GM23338 (cell line): ENCODE data around the gene PREB. TPM values are rescaled to one million over a fixed set of nuclear protein-coding genes. Genes with fewer than 3 reads are reported as not detected.
A peak's percentile ranks its signal among the peaks of the same experiment; 100 is the strongest.

ENCODE experiments used
- ATAC-seq: fragments of 200-7000 bp; cut with Tn5 transposase; 3 replicates; pipeline ENCODE4 v1.9.1; 2020
- DNase-seq: peaks from one replicate; pipeline ENCODE4 v3.0.0-alpha.2; 2015; ENCODE audit warnings: low spot score
- H2AFZ ChIP-seq: fragments of 200-600 bp; sonication (generic); 2 replicates; pipeline ENCODE4 v1.8.0; 2016; ENCODE audit warnings: antibody characterized with exemption, mild to moderate bottlenecking, moderate library complexity
- H3F3A ChIP-seq: fragments of 200-600 bp; sonication (generic); replicated peaks from 2 replicates; pipeline ENCODE4 v1.8.0; 2017; ENCODE audit warnings: antibody characterized with exemption, mixed run types, low read depth
- H3K27ac ChIP-seq: fragments of 200-600 bp; sonication (generic); 2 replicates; pipeline ENCODE4 v1.6.1; 2016; ENCODE audit warnings: low read depth
- H3K27me3 ChIP-seq: fragments of 200-600 bp; sonication (generic); 2 replicates; pipeline ENCODE4 v1.8.0; 2016; ENCODE audit warnings: mild to moderate bottlenecking, mixed run types, moderate library complexity; ENCODE audit not compliant: insufficient read depth
- H3K36me3 ChIP-seq: fragments of 200-600 bp; sonication (generic); 2 replicates; pipeline ENCODE4 v1.8.0; 2016; ENCODE audit warnings: mild to moderate bottlenecking; ENCODE audit not compliant: insufficient read depth
- H3K4me1 ChIP-seq: fragments of 200-600 bp; sonication (generic); 2 replicates; pipeline ENCODE4 v1.8.0; 2016; ENCODE audit warnings: mild to moderate bottlenecking, moderate library complexity; ENCODE audit not compliant: insufficient read depth
- H3K4me2 ChIP-seq: fragments of 200-600 bp; sonication (generic); 2 replicates; pipeline ENCODE4 v1.7.1; 2017; ENCODE audit warnings: mixed run types
- H3K4me3 ChIP-seq: fragments of 200-600 bp; sonication (generic); 2 replicates; pipeline ENCODE4 v1.6.1; 2016; ENCODE audit warnings: mixed run types
- H3K79me2 ChIP-seq: fragments of 200-600 bp; sonication (generic); replicated peaks from 2 replicates; pipeline ENCODE4 v1.8.0; 2017; ENCODE audit warnings: mild to moderate bottlenecking; ENCODE audit not compliant: insufficient read depth
- H3K9me2 ChIP-seq: fragments of 200-600 bp; sonication (generic); 2 replicates; pipeline ENCODE4 v1.8.0; 2017; ENCODE audit not compliant: insufficient read depth
- H4K20me1 ChIP-seq: fragments of 200-600 bp; sonication (generic); replicated peaks from 2 replicates; pipeline ENCODE4 v1.8.0; 2017; ENCODE audit warnings: mild to moderate bottlenecking; ENCODE audit not compliant: insufficient read depth
- H3K27ac Mint-ChIP-seq: 2 replicates; pipeline ENCODE4 v1.8.0; 2020; ENCODE audit warnings: inconsistent platforms, mild to moderate bottlenecking, moderate library complexity, mixed read lengths
- H3K27me3 Mint-ChIP-seq: 3 replicates; pipeline ENCODE4 v1.8.0; 2022; ENCODE audit warnings: low read depth, mild to moderate bottlenecking, moderate library complexity, mixed read lengths, inconsistent platforms; ENCODE audit not compliant: insufficient read depth, poor library complexity
- H3K36me3 Mint-ChIP-seq: 3 replicates; pipeline ENCODE4 v1.8.0; 2021; ENCODE audit warnings: low read depth, mild to moderate bottlenecking, inconsistent platforms, moderate library complexity, mixed read lengths
- H3K4me1 Mint-ChIP-seq: 3 replicates; pipeline ENCODE4 v1.8.0; 2020; ENCODE audit warnings: mild to moderate bottlenecking, inconsistent platforms, mixed read lengths
- H3K4me3 Mint-ChIP-seq: 3 replicates; pipeline ENCODE4 v1.8.0; 2021; ENCODE audit warnings: moderate library complexity, mild to moderate bottlenecking, inconsistent platforms, mixed read lengths
- H3K9me3 Mint-ChIP-seq: 3 replicates; pipeline ENCODE4 v1.8.0; 2020; ENCODE audit warnings: moderate library complexity, mild to moderate bottlenecking, inconsistent platforms, mixed read lengths
- CREB1 ChIP-seq: fragments of 250-450 bp; sonication (Bioruptor Pico); IDR thresholded peaks from 2 replicates; pipeline ENCODE4 v1.5.0; 2020; ENCODE audit warnings: low read depth, mild to moderate bottlenecking, moderate library complexity
- EZH2phosphoT487 ChIP-seq: fragments of 200-600 bp; sonication (generic); IDR thresholded peaks from one replicate; pipeline ENCODE4 v1.8.1; 2018; ENCODE audit warnings: antibody characterized with exemption; ENCODE audit not compliant: unreplicated experiment
- NANOG ChIP-seq: IDR thresholded peaks from 2 replicates; pipeline ENCODE4 v1.6.1; 2016; ENCODE audit warnings: antibody characterized with exemption, borderline replicate concordance
- POLR2AphosphoS5 ChIP-seq: IDR thresholded peaks from 2 replicates; pipeline ENCODE4 v1.6.1; 2016; ENCODE audit warnings: antibody characterized with exemption, low read depth
- STAT1 ChIP-seq: IDR thresholded peaks from one replicate; pipeline ENCODE4 v1.6.1; 2016; ENCODE audit warnings: antibody characterized with exemption; ENCODE audit not compliant: unreplicated experiment
- ZNF114 ChIP-seq: fragments of 250-450 bp; sonication (Bioruptor Pico); IDR thresholded peaks from 2 replicates; pipeline ENCODE4 v1.5.0; 2020; ENCODE audit warnings: mild to moderate bottlenecking, moderate library complexity
- ZNF331 ChIP-seq: fragments of 250-450 bp; sonication (Bioruptor Pico); IDR thresholded peaks from 2 replicates; pipeline ENCODE4 v1.5.0; 2020; ENCODE audit warnings: low read depth, mild to moderate bottlenecking, moderate library complexity
- polyA plus RNA-seq: library from polyadenylated mRNA; unstranded; fragments of >200 nt; fragmentation: Nextera tagmentation; extraction: Ambion mirVana; gene quantifications from 2 replicates; pipeline ENCODE4 v1.2.1, GENCODE V29; 2016
- total RNA-seq: library from RNA; depleted of rRNA; stranded (reverse); fragments of >200 nt; shearing (Covaris generic); gene quantifications from 2 replicates; pipeline ENCODE4 v1.2.3, GENCODE V29; 2014
- TF ChIP-seq, protein P1 (sequence below), 2 experiments: fragments of 200-600 bp in 1 of 2; sonication (generic) in 1 of 2; conservative IDR thresholded peaks; 2 replicates each; pipeline versions ENCODE4 v1.5.1 to v1.6.1; 2016 to 2017; ENCODE audit warnings: antibody characterized with exemption in 2 of 2, low read depth in 2 of 2, mild to moderate bottlenecking in 2 of 2, moderate library complexity in 1 of 2
- TF ChIP-seq, protein P2 (sequence below): IDR thresholded peaks from one replicate; pipeline ENCODE4 v1.6.1; 2018; ENCODE audit warnings: antibody characterized with exemption; ENCODE audit not compliant: unreplicated experiment

Gene PREB
- total and polyA plus RNA-seq, 2 experiments from 2014 or later = 41.2 to 79.7 TPM

DNA sequence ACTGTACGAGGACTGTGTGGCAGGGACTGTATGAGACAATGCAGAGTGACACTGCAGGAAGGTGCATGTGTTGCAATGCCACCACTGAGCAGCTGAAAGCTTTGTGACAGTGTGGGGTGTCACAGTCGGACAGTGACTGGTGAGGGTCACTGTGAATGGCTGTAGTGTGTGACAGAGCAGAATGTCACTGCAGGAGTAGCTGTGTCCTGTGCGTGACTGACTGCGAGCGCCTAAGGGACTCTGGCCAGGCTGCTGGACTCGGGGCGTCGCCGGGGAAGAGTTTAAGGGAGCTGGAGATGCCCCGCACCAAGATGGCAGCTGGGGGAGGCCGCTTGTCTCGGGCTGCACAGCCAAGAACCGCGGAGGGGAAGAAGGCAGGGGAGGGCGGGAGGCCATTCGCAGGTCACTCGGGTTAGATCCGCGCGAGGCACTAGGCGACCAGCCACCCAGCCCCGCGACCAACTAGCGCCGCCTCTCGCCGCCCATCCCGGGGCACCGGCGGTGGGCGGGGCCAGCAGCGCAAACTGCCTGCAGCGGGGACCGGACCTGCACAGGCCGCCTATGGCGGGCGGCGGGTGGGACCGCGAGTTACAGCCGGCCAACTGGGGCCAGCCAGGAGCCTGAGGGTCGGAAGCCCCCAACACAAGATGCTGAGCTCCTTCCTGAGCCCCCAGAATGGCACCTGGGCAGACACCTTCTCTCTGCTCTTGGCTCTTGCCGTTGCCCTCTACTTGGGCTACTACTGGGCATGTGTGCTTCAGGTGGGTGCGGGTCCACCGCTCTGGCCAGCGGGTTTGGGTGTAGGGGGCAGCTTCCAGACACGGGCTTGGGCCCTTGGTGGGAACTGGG lies 10.9 kb downstream of the PREB start, which contains the start of gene ABHD1:
Gene ABHD1 (plus strand): TSS at position 514 of the 849 bp plus-strand sequence. CDS start 134 bp downstream, at position 648.
- no peak within 1 kb of the TSS for H3K27ac ChIP-seq
- peaks cover 14% of the 10 kb centered on the region for H3K4me1 ChIP-seq
- H3K4me2 ChIP-seq = peak within 1 kb of the TSS; percentile 90
- Mint-ChIP-seq H3K4me1 (peaks cover 16% of the 10 kb centered on the region), H3K27ac (no peak within 1 kb of the TSS), H3K4me3 (peak within 1 kb of the TSS; percentile 85), H3K9me3 (no peaks in the 10 kb centered on the region), H3K36me3 (no peaks in the 10 kb centered on the region; the same call in 2 of the 3 replicates), H3K27me3 (peaks cover 45% of the 10 kb centered on the region)
- H3K9me2 ChIP-seq = no peaks in the 10 kb centered on the region
- H3K36me3 ChIP-seq = no peaks in the 10 kb centered on the region
- peaks cover 56% of the 10 kb centered on the region for H3K27me3 ChIP-seq
- TF ChIP-seq NANOG = no peak
- TF ChIP-seq EZH2phosphoT487 = no peak
- TF ChIP-seq, protein P1, sequence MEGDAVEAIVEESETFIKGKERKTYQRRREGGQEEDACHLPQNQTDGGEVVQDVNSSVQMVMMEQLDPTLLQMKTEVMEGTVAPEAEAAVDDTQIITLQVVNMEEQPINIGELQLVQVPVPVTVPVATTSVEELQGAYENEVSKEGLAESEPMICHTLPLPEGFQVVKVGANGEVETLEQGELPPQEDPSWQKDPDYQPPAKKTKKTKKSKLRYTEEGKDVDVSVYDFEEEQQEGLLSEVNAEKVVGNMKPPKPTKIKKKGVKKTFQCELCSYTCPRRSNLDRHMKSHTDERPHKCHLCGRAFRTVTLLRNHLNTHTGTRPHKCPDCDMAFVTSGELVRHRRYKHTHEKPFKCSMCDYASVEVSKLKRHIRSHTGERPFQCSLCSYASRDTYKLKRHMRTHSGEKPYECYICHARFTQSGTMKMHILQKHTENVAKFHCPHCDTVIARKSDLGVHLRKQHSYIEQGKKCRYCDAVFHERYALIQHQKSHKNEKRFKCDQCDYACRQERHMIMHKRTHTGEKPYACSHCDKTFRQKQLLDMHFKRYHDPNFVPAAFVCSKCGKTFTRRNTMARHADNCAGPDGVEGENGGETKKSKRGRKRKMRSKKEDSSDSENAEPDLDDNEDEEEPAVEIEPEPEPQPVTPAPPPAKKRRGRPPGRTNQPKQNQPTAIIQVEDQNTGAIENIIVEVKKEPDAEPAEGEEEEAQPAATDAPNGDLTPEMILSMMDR (conservative IDR thresholded peaks at IDR 0.05; ENCODE audit: low read depth in 2 of 2) = peak in 1 of 2 experiments; percentile 21; a peak in 1 of 4 replicates
- TF ChIP-seq POLR2AphosphoS5 = peak; percentile 84
- TF ChIP-seq, protein P2, sequence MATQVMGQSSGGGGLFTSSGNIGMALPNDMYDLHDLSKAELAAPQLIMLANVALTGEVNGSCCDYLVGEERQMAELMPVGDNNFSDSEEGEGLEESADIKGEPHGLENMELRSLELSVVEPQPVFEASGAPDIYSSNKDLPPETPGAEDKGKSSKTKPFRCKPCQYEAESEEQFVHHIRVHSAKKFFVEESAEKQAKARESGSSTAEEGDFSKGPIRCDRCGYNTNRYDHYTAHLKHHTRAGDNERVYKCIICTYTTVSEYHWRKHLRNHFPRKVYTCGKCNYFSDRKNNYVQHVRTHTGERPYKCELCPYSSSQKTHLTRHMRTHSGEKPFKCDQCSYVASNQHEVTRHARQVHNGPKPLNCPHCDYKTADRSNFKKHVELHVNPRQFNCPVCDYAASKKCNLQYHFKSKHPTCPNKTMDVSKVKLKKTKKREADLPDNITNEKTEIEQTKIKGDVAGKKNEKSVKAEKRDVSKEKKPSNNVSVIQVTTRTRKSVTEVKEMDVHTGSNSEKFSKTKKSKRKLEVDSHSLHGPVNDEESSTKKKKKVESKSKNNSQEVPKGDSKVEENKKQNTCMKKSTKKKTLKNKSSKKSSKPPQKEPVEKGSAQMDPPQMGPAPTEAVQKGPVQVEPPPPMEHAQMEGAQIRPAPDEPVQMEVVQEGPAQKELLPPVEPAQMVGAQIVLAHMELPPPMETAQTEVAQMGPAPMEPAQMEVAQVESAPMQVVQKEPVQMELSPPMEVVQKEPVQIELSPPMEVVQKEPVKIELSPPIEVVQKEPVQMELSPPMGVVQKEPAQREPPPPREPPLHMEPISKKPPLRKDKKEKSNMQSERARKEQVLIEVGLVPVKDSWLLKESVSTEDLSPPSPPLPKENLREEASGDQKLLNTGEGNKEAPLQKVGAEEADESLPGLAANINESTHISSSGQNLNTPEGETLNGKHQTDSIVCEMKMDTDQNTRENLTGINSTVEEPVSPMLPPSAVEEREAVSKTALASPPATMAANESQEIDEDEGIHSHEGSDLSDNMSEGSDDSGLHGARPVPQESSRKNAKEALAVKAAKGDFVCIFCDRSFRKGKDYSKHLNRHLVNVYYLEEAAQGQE = no peak
- H3K79me2 ChIP-seq = no peaks in the 10 kb centered on the region
- peak; percentile 69 for DNase-seq
- H4K20me1 ChIP-seq = no peaks in the 10 kb centered on the region
- H2AFZ ChIP-seq = peak within 1 kb of the TSS; percentile 98
- H3F3A ChIP-seq = peaks cover 3% of the 10 kb centered on the region; the same call in 1 of the 2 replicates
- peak within 1 kb of the TSS; percentile 70 for H3K4me3 ChIP-seq
- peak; percentile 90 for ATAC-seq

DNA sequence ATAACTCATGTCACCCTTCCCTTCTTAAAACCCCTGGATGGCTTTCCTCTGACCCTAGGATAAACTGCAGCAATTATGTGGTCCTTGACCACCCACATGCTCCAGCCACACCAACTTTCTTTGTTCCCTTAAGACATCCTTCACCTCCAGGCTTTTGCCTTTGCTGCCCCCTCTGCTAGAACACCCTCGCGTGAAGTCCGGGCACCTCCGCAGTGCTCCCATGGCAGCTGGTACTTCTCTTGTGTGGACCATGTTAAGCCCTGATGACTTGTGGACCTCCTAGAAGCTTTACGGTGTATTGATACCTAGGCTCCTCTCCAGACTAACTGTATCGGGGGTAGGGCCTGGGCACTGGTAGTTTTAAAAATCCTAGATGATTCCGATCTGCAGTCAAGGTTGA lies 11.6 kb downstream of the PREB start:
- Mint-ChIP-seq H3K4me3 (peak overlapping the region; percentile 85), H3K9me3 (no peaks in the 10 kb centered on the region), H3K4me1 (peaks cover 20% of the 10 kb centered on the region), H3K27me3 (peaks cover 52% of the 10 kb centered on the region), H3K36me3 (no peaks in the 10 kb centered on the region; the same call in 2 of the 3 replicates), H3K27ac (no peak overlapping the region)
- Histone ChIP-seq H3K79me2 (no peaks in the 10 kb centered on the region), H4K20me1 (no peaks in the 10 kb centered on the region), H3K36me3 (no peaks in the 10 kb centered on the region), H2AFZ (peak overlapping the region; percentile 98; the same call in 1 of the 2 replicates), H3K9me2 (no peaks in the 10 kb centered on the region), H3K4me1 (peaks cover 20% of the 10 kb centered on the region), H3K4me2 (peak overlapping the region; percentile 90), H3K27ac (no peak overlapping the region), H3F3A (peaks cover 9% of the 10 kb centered on the region; the same call in 1 of the 2 replicates), H3K4me3 (peak overlapping the region; percentile 70; the same call in 1 of the 2 replicates), H3K27me3 (peaks cover 63% of the 10 kb centered on the region)
- no peak for ATAC-seq
- DNase-seq = no peak
- TF ChIP-seq, protein P2 = no peak
- TF ChIP-seq ZNF114 (CRISPR knock-in tag) (no peak), NANOG (no peak), CREB1 (CRISPR knock-in tag) (no peak), STAT1 (no peak), ZNF331 (CRISPR knock-in tag) (no peak), POLR2AphosphoS5 (no peak)
- TF ChIP-seq, protein P1 (conservative IDR thresholded peaks at IDR 0.05; ENCODE audit: low read depth in 2 of 2) = no peak
